Sigmoid colon (tissue), 3 donors: ENCODE results near the gene ADAMTS14.

Experiments
- CTCF ChIP-seq, 4 experiments: fragments of 450-650 bp in 3 of 4; fragments of 200-600 bp in 1 of 4; IDR thresholded peaks; one replicate each; pipeline ENCODE4 v1.5.1; 2016 to 2019; ENCODE audit warnings: antibody characterized with exemption in 4 of 4, mild to moderate bottlenecking in 3 of 4, moderate library complexity in 2 of 4
- POLR2A ChIP-seq, 2 donors: fragments of 450-650 bp; IDR thresholded peaks; one replicate each; pipeline ENCODE4 v1.6.1; 2016; ENCODE audit warnings: antibody characterized with exemption in 2 of 2, mild to moderate bottlenecking in 2 of 2, moderate library complexity in 2 of 2

DNA sequence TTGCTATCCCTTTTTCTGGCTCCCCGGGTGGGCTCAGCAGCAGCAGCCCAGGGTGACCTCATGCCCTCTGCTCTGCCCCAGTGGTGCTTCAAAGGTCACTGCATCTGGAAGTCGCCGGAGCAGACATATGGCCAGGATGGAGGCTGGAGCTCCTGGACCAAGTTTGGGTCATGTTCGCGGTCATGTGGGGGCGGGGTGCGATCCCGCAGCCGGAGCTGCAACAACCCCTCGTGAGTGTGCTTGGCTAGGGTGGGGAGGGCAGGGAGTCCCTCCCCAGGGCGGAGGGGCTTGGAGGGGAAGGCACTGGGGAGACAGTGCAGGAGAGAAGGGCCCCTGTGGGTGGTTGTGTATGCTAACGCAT lies 66.4 kb downstream of the ADAMTS14 start:
- TF ChIP-seq CTCF (IDR thresholded peaks at IDR 0.05) (no peak), POLR2A (IDR thresholded peaks at IDR 0.05) (no peak)
